ENCODE measurements around the gene PSD. TPM values are rescaled to one million over a fixed set of nuclear protein-coding genes. Genes with fewer than 3 reads are reported as not detected.
A peak's percentile ranks its signal among the peaks of the same experiment; 100 is the strongest.

The PSD gene
- total RNA-seq, 1 experiment from 2014 or later, result 3.4 TPM

DNA sequence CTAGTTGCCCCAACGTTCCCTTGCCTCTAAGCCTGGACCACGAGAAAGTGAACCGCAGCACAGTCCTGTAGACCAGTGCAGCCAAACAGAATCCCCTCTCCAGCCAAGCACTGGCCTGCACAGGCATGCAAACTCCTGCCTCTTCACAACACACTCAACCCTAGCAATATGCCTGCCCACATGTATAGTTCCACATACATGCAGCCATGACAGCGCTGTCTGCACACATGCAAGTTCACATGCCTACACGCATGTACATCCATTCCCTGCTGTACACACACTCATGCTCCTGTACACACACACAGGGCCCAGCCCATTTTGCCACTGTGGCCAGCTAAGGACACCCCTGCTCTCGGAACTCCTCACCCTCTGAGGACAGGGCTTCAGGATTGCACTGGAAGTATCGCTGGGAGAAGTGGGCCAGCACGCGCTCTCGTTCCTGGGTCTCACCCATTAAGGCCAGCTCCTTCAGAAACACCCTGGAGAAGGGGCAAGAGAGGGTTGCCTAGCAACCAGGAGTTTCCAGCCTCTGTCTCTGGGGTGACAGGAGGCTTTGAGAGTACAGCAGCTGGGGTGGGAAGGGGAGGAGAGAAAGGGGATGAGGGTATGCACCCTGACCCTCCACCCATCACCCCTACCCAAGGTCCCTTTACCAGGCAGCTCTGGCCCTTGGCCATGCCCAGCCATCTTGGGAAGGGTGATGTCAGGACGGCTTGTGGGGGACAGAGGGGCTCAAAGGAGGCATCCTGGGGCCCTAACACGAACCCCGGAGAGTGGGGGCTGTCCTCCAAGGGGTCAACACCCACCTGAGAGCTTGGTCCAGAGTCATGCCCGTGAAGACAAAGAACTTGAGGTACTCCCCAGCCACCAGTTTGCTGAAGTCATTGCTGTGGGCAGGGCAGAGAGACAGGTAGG, 7.0 kb downstream of the PSD start:
- Mint-ChIP-seq H3K9me3 (peaks cover 0 to 4% of the 10 kb centered on the region in 2 experiments; a peak in 1 of 5 replicates), H3K36me3 (ENCODE audit: insufficient read depth in 1 of 3, low read depth in 3 of 3) (peaks cover 0 to 2% (median 2%) of the 10 kb centered on the region in 3 experiments; a peak in 2 of 7 replicates), H3K27ac (no peak overlapping the region), H3K27me3 (ENCODE audit: low read depth) (peaks cover 79% of the 10 kb centered on the region), H3K4me1 (peaks cover 28 to 53% of the 10 kb centered on the region in 2 experiments), H3K4me3 (peak overlapping the region; percentile 60 to 70)
- no peak overlapping the region for H3K4ac ChIP-seq (ENCODE audit: low read depth, low read length)
- H3K79me2 ChIP-seq (ENCODE audit: insufficient read depth, low read length), result no peaks in the 10 kb centered on the region
- H2BK12ac ChIP-seq (ENCODE audit: insufficient read length, low read depth, low read length), result no peak overlapping the region
- no peaks in the 10 kb centered on the region for H3K79me1 ChIP-seq (ENCODE audit: insufficient read depth, low read depth, low read length, poor library complexity, severe bottlenecking)
- peaks cover 27% of the 10 kb centered on the region; the same call in 1 of the 2 replicates for H3K27me3 ChIP-seq (ENCODE audit: insufficient read depth, low read length)
- H4K5ac ChIP-seq (ENCODE audit: insufficient read length, low read depth, low read length), result no peak overlapping the region
- no peak overlapping the region for H3K14ac ChIP-seq (ENCODE audit: insufficient read depth, low read length)
- DNase-seq, result no peak
- TF ChIP-seq CTCF (conservative IDR thresholded peaks at IDR 0.05), result no peak
- H2BK5ac ChIP-seq (ENCODE audit: insufficient read length, low read length), result no peak overlapping the region
- H2BK15ac ChIP-seq (ENCODE audit: low read depth, low read length), result no peak overlapping the region
- no peak overlapping the region for H3K56ac ChIP-seq (ENCODE audit: insufficient read length, low read depth, low read length)
- peaks cover 2% of the 10 kb centered on the region for H4K20me1 ChIP-seq (ENCODE audit: control insufficient read depth, insufficient read depth, insufficient read length)
- H4K91ac ChIP-seq (ENCODE audit: insufficient read length, low read depth, low read length), result no peak overlapping the region
- peaks cover 3% of the 10 kb centered on the region; the same call in 1 of the 2 replicates for H3K4me1 ChIP-seq (ENCODE audit: insufficient read depth, low read length)
- H2BK20ac ChIP-seq (ENCODE audit: low read depth, low read length, poor library complexity, severe bottlenecking), result no peak overlapping the region
- H2AFZ ChIP-seq (ENCODE audit: low read length), result no peak overlapping the region
- no peak overlapping the region for H4K8ac ChIP-seq (replicated peaks; ENCODE audit: insufficient read length, low read depth, low read length)
- no peak overlapping the region for H3K23ac ChIP-seq (ENCODE audit: insufficient read length, low read depth, low read length)
- H3K9ac ChIP-seq (ENCODE audit: extremely low read depth, insufficient read length, low read length), result no peak overlapping the region
- H3K4me2 ChIP-seq (ENCODE audit: insufficient read depth, insufficient read length, low read length), result peak overlapping the region; percentile 27
- WGBS (ENCODE audit: extremely low coverage, insufficient read length, low lambda C conversion rate), result no CpG with 5 or more reads among the region's 14 CpGs
- no peak overlapping the region for H3K27ac ChIP-seq (ENCODE audit: insufficient read length, low read depth, low read length)
- no peak overlapping the region for H2BK120ac ChIP-seq (ENCODE audit: low read depth, low read length, poor library complexity, severe bottlenecking)
- no peak overlapping the region for H2AK5ac ChIP-seq (ENCODE audit: insufficient read length, low read length)
- no peaks in the 10 kb centered on the region for H3K9me3 ChIP-seq (ENCODE audit: control insufficient read depth, low read depth, low read length)
- H3T11ph ChIP-seq (ENCODE audit: low read length), result no peak overlapping the region
- H3K23me2 ChIP-seq (ENCODE audit: insufficient read length, low read depth, low read length, poor library complexity, severe bottlenecking), result peaks cover 3% of the 10 kb centered on the region
- no peak overlapping the region for H3K18ac ChIP-seq (ENCODE audit: insufficient read length, low read depth, low read length)

All from H9 (cell line).